Stimulated activated memory B cell treated with anti-CD40 and anti-IgM and Interleukin-4, amounts not matched to agents 10 μg/mL and 1 μg/mL and 100 μg/mL, for 72 hours (primary cell): ENCODE results near the gene CCDC85A.

ENCODE experiments used
- ATAC-seq: fragments of 150-1000 bp; cut with Tn5 transposase; 2 replicates; pipeline ENCODE4 v1.10.0; 2021
- H3K27ac Mint-ChIP-seq: one replicate; pipeline ENCODE4 v1.8.0; 2022; ENCODE audit warnings: mild to moderate bottlenecking, mixed read lengths
- H3K27me3 Mint-ChIP-seq: one replicate; pipeline ENCODE4 v1.8.0; 2022; ENCODE audit warnings: mixed read lengths
- H3K36me3 Mint-ChIP-seq: one replicate; pipeline ENCODE4 v1.8.0; 2022; ENCODE audit warnings: mixed read lengths
- H3K4me1 Mint-ChIP-seq: one replicate; pipeline ENCODE4 v1.8.0; 2022; ENCODE audit warnings: mixed read lengths
- H3K4me3 Mint-ChIP-seq: one replicate; pipeline ENCODE4 v1.8.0; 2022; ENCODE audit warnings: mild to moderate bottlenecking, moderate library complexity, mixed read lengths
- H3K9me3 Mint-ChIP-seq: one replicate; pipeline ENCODE4 v1.8.0; 2022; ENCODE audit warnings: mixed read lengths

Gene CCDC85A

DNA sequence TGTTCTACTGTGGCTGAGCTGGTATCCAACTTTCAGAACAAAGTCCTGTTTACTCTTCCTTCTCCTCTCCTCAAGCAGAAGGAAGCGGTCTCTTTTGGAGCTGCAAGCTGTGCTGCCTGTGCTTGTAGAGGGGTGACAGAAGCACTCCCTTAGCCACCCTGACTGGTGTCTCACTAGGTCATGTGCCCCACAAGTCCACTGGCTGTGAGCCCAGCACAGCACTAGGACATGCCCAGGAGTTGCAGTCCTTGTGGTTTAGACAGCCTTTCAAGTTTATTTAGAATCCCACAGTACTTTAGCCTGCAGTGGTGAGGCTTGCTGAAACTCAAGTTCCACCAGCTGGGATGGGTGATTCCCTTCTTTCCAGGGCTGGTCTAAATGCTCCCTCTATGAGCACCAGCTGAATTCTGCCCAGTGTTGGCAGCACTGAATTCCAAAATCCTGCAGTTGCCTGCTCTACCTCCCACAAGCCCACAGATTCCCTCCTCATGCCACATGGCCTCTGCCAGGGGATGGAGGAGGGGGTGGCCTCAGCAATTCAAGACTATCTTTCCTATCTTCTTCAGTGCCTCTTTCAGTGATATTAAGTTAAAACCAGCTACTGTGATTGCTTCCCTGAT, 61.2 kb downstream of the CCDC85A start:
- H3K27me3 Mint-ChIP-seq = no peaks in the 10 kb centered on the region
- no peaks in the 10 kb centered on the region for H3K4me1 Mint-ChIP-seq
- no peak for ATAC-seq
- no peak overlapping the region for H3K4me3 Mint-ChIP-seq
- H3K27ac Mint-ChIP-seq = no peak overlapping the region
- no peaks in the 10 kb centered on the region for H3K36me3 Mint-ChIP-seq
- peaks cover 13% of the 10 kb centered on the region for H3K9me3 Mint-ChIP-seq

DNA sequence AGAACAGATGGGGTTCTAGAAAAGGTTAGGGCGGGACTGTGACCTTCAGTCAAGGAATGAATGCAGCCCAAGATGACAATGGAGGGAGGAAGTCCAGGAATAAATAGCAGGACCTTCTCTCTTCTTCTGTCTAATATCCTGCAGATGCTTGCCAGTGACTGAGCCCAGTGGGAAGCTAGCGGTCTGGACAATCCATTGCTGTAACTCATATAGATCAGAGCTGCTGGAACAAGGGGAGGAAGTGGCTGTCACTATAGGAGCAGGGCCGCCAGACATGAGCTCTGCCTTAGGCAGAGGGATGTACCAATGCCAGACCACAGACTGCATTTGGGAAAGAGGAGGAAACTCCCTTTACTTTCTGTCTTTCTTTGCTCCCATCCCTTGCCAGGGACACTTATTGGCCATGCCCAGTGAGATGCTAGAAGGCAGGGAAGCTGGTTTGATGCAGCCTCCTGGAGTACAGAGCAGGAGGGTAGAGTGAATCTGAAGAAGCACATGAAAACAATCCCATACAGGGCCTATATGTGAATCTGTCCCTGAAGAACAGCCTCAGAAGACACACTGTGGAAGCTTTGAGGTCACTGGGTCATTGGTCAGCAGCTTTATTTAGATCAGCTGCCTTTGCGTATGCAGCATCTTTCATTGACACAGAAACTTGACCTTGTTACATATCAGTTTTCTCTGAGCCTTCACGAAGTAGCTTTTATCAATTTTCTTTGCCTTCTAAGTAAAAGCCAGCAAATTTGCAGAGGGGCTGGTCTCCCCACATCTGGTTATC, 65.4 kb downstream of the CCDC85A start:
- no peaks in the 10 kb centered on the region for H3K9me3 Mint-ChIP-seq
- no peak overlapping the region for H3K27ac Mint-ChIP-seq
- no peaks in the 10 kb centered on the region for H3K4me1 Mint-ChIP-seq
- ATAC-seq = peak; percentile 25
- H3K27me3 Mint-ChIP-seq = no peaks in the 10 kb centered on the region
- no peak overlapping the region for H3K4me3 Mint-ChIP-seq
- H3K36me3 Mint-ChIP-seq = no peaks in the 10 kb centered on the region

DNA sequence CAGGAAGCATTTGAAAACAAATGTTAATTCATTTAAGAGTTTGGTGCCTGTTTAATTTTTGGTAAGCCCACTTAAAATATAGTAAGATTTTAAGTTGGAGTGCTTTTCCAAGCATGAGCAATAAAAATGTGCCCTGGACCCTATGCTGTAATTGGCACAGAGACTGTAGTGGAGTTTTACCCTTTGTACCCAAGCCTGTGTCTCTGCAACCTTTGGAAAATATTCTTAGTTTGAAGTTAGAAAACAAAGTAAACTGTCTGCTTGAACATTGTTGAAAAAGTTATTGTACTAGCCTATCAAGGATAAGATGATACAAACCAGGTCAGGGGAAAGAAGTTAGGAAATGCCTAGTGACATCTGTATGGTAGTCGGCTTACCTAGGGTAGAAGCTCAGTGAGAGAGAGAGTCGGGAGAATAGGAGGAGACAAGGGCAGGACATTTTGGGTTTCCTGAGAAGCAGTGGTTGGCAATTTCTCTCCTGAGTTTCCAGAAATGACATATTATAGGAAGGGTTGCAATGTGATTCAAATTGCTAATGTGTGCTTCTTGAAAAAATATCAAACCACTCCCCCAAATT, 66.5 kb downstream of the CCDC85A start:
- ATAC-seq = no peak

DNA sequence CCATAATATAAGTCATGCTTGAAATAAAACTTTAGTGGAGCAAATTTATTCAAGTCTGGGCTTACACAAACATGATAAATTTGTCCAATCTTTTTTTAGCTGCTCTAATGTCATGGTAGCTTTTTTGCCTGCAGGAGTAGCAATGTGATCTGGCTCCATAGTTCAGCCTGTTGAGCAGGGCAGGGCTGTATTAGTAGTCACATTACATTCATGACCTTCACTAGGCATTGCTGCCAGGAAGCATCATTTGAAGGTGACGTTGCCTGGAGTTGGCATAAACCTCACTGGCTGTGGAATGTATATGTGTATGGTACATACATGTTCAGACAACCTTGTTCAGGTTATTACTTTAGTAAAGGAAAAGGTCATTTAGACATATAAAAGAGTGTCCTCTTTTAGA, 76.6 kb downstream of the CCDC85A start:
- no peak for ATAC-seq
- Mint-ChIP-seq H3K27me3 (no peaks in the 10 kb centered on the region), H3K36me3 (no peaks in the 10 kb centered on the region), H3K4me3 (no peak overlapping the region), H3K4me1 (no peaks in the 10 kb centered on the region), H3K27ac (no peak overlapping the region), H3K9me3 (no peaks in the 10 kb centered on the region)

More for the DNA sequence above, 66.5 kb downstream of the CCDC85A start:
- no peaks in the 10 kb centered on the region for H3K9me3 Mint-ChIP-seq
- no peak overlapping the region for H3K4me3 Mint-ChIP-seq
- H3K27ac Mint-ChIP-seq = no peak overlapping the region
- no peaks in the 10 kb centered on the region for H3K4me1 Mint-ChIP-seq
- no peaks in the 10 kb centered on the region for H3K36me3 Mint-ChIP-seq
- no peaks in the 10 kb centered on the region for H3K27me3 Mint-ChIP-seq

DNA sequence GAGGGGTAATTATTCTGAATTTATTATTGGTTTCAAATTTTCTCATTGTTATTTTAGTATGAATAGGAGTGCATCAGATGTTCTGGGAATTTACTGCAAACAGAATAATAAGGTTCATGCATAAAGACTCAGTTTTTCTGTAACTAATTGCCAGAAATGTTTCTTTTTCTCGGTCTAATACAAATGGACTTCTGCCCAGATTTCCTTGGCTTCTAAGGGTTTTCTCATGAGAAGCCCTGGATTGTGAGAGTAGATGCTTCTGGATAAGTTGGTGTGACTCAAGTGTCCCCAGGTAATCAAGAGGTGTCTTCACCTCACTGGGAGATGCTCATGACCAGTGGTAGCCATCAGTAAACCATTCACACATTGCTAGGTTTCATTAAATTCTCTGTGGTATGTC, 78.5 kb downstream of the CCDC85A start:
- Mint-ChIP-seq H3K27me3 (no peaks in the 10 kb centered on the region), H3K36me3 (no peaks in the 10 kb centered on the region), H3K4me3 (no peak overlapping the region), H3K4me1 (no peaks in the 10 kb centered on the region), H3K9me3 (no peaks in the 10 kb centered on the region), H3K27ac (no peak overlapping the region)
- ATAC-seq = no peak

DNA sequence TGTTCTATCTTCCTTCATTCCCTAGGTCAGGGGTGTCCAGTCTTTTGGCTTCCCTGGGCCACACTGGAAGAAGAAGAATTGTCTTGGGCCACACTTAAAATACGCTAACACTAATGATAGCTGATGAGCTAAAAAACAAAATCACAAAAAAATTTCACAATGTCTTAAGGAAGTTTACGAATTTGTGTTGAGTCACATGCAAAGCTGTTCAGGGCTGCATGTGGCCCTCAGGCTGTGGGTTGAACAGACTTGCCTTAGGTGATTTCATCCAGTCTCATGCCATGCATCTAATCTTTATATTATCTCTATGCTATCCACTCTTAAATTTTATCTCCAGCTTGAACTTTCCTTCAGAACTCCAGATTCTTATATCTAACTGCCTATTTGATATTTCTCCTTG, 80.1 kb downstream of the CCDC85A start:
- no peaks in the 10 kb centered on the region for H3K9me3 Mint-ChIP-seq
- H3K4me1 Mint-ChIP-seq = no peaks in the 10 kb centered on the region
- no peak for ATAC-seq
- H3K4me3 Mint-ChIP-seq = no peak overlapping the region
- no peak overlapping the region for H3K27ac Mint-ChIP-seq
- H3K36me3 Mint-ChIP-seq = no peaks in the 10 kb centered on the region
- H3K27me3 Mint-ChIP-seq = no peaks in the 10 kb centered on the region

DNA sequence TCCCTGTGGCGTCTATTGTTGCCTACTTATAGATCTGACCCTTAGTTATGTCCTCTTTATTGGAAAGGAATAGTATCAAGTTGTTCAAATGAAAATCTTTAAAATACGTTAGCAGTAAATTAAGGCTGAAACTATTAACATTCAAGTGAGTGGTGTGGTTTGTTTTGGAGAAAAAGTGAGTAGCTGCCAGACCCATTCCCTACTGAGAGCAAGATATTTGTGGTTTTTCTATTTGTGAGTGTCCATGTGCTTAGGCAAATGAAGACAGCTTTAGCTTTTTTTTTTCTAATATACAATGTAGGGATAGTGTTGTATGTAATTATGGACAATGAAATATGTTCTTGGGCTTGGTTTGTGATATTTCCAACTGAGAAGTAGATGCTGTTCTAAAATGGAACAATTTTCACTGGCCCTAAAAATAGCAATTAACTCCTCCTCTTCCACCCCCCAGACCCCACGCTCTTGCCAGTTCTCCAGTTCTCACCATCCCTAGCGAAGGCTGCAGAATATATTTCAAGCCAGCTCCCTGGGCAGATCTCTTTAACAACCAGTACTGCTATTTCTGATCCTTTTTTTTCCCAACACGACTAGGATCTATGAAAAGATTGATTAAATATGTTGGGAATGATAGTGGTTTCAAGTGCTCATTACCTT, 83.1 kb downstream of the CCDC85A start:
- Mint-ChIP-seq H3K36me3 (no peaks in the 10 kb centered on the region), H3K9me3 (no peaks in the 10 kb centered on the region), H3K27me3 (no peaks in the 10 kb centered on the region), H3K4me3 (no peak overlapping the region), H3K27ac (no peak overlapping the region), H3K4me1 (no peaks in the 10 kb centered on the region)
- no peak for ATAC-seq

DNA sequence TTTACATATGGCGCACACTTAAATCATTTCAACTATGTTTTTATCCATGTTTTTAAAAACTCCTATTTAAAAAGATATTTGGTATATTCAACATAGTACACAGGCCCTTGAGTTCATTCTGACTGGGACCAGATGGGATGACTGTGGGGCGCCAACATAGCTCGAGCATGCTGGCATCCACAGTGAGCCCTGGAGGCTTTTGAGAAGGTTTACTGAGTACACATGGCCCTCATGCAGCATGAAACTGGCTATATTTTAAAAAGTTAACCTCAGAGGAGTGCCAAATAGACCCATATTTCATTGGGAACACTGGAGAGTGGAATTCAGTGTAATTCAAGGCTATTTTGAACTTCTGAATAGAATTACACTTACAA, 83.6 kb downstream of the CCDC85A start:
- no peak for ATAC-seq
- H3K4me1 Mint-ChIP-seq = no peaks in the 10 kb centered on the region
- H3K27ac Mint-ChIP-seq = no peak overlapping the region
- H3K9me3 Mint-ChIP-seq = no peaks in the 10 kb centered on the region
- no peak overlapping the region for H3K4me3 Mint-ChIP-seq
- H3K27me3 Mint-ChIP-seq = no peaks in the 10 kb centered on the region
- H3K36me3 Mint-ChIP-seq = no peaks in the 10 kb centered on the region

DNA sequence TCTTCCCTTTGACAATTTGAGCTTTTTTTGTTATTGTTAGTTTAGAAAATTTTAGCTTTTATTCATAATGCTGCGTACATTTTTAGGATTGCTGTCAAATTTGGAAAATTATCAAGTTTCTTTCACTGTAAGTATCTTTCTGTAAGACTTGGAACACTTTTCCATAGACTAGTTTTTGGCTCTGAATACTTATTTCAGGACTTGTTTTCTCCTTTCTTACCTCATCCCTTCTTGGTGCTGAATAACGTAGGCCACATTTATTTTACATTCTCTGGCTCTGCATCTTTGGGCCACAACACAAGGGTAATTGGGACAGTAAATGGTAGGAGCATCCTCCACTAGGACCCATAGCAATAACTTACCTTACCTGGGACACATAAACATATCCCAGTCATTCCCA, 85.1 kb downstream of the CCDC85A start:
- H3K27me3 Mint-ChIP-seq = no peaks in the 10 kb centered on the region
- no peaks in the 10 kb centered on the region for H3K36me3 Mint-ChIP-seq
- no peaks in the 10 kb centered on the region for H3K4me1 Mint-ChIP-seq
- H3K4me3 Mint-ChIP-seq = no peak overlapping the region
- H3K27ac Mint-ChIP-seq = no peak overlapping the region
- ATAC-seq = no peak
- H3K9me3 Mint-ChIP-seq = no peaks in the 10 kb centered on the region

DNA sequence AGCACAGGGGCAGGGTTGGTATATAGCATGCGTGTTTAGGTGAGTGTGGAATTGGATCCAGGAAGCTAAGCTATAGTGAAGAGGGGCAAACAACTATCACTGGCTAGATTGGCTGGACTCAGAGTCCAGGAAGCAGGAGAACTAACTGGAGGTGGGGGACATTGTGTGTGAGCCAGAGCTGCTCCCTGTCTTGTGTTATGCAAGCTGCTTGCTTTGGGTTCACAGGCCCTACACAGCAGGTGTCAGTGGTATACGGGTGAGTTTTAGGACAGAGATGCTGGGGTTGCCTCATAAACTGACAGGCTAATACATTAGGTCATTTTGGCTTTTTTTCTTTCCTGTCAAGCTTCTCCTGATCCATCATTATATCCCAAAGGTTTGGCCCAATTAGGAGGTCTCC, 87.5 kb downstream of the CCDC85A start:
- Mint-ChIP-seq H3K4me1 (no peaks in the 10 kb centered on the region), H3K36me3 (no peaks in the 10 kb centered on the region), H3K27me3 (no peaks in the 10 kb centered on the region), H3K4me3 (no peak overlapping the region), H3K27ac (no peak overlapping the region), H3K9me3 (no peaks in the 10 kb centered on the region)
- peak; percentile 42 for ATAC-seq

DNA sequence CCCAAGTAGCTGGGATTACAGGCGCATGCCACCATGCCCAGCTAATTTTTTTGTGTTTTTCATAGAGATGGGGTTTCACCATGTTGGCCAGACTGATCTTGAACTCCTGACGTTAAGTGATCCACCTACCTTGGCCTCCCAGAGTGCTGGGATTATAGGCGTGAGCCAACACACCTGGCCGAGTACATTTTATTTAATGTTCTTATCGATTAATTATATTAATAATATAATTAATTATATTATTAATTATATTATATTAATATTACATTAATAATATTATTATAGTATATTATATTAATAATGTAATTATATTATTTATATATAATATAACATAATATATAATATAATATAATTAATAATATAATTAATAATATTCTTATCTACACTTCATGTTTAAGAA, 101.4 kb downstream of the CCDC85A start:
- H3K27ac Mint-ChIP-seq = no peak overlapping the region
- H3K4me1 Mint-ChIP-seq = no peaks in the 10 kb centered on the region
- H3K27me3 Mint-ChIP-seq = no peaks in the 10 kb centered on the region
- H3K9me3 Mint-ChIP-seq = peaks cover 4% of the 10 kb centered on the region
- H3K36me3 Mint-ChIP-seq = no peaks in the 10 kb centered on the region
- H3K4me3 Mint-ChIP-seq = no peak overlapping the region
- ATAC-seq = no peak

DNA sequence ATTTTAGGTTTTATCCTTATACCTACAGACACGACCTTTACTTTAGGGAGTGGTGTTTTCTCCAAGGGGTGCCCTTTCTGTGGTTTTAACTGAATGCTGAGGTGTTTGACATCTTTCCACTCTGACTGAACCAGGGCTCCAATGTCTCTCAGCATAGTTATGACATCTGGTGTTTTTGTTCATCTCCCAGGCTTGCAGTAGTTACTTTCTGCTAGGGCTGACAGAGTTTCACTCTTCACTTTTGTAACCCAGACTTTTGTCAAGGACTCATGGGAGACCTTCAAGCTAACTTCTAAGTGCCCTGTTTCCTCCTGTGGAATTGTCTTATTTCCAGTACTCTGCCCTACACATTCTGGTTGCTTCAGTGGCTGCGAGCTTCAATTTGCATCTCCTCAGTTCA, 103.1 kb downstream of the CCDC85A start:
- Mint-ChIP-seq H3K36me3 (no peaks in the 10 kb centered on the region), H3K27me3 (no peaks in the 10 kb centered on the region), H3K4me3 (no peak overlapping the region), H3K4me1 (no peaks in the 10 kb centered on the region), H3K9me3 (peaks cover 4% of the 10 kb centered on the region), H3K27ac (no peak overlapping the region)
- no peak for ATAC-seq

DNA sequence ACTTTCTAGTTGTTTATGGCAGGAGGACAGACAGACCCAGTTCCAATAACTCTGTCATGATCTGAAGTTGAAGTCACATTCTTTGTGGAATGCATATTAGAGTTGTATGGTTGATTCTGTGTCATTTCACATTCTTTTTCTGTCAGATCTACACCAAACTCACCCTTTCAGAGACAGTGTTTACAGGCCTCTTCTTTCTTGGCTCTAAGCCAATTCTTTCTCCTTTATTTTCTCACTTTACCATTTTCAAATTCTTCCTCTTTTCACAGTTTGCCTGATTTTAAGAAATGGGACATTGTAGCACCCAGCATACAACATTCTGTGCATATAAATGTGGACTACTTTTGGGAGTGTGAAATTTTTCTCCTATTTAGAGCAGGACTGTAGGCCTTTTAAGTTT, 103.7 kb downstream of the CCDC85A start:
- H3K36me3 Mint-ChIP-seq = no peaks in the 10 kb centered on the region

DNA sequence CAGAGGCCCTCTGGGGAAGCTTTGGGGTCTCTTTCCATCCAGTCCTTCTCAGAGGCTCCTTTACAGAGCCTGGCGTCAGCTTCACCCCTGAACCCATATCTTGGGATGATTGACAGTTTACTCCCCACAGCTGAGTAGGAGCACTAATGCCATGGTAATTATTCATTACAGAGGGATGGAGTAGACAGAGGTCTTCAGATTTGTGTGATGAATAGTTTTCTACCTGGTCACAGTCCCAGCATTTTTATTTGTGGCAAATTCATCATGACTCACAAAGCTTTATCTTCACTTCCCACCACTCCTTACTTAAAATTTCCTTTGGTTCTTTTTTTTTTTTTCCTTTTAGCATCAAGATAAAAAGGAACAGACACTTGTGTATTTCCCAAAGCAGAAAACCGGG, 104.2 kb downstream of the CCDC85A start:
- Mint-ChIP-seq H3K36me3 (no peaks in the 10 kb centered on the region), H3K9me3 (peaks cover 4% of the 10 kb centered on the region), H3K27ac (no peak overlapping the region), H3K4me1 (no peaks in the 10 kb centered on the region), H3K4me3 (no peak overlapping the region), H3K27me3 (no peaks in the 10 kb centered on the region)
- no peak for ATAC-seq

More for the DNA sequence above, 103.7 kb downstream of the CCDC85A start:
- Mint-ChIP-seq H3K4me1 (no peaks in the 10 kb centered on the region), H3K4me3 (no peak overlapping the region), H3K9me3 (peaks cover 4% of the 10 kb centered on the region), H3K27me3 (no peaks in the 10 kb centered on the region), H3K27ac (no peak overlapping the region)
- no peak for ATAC-seq

DNA sequence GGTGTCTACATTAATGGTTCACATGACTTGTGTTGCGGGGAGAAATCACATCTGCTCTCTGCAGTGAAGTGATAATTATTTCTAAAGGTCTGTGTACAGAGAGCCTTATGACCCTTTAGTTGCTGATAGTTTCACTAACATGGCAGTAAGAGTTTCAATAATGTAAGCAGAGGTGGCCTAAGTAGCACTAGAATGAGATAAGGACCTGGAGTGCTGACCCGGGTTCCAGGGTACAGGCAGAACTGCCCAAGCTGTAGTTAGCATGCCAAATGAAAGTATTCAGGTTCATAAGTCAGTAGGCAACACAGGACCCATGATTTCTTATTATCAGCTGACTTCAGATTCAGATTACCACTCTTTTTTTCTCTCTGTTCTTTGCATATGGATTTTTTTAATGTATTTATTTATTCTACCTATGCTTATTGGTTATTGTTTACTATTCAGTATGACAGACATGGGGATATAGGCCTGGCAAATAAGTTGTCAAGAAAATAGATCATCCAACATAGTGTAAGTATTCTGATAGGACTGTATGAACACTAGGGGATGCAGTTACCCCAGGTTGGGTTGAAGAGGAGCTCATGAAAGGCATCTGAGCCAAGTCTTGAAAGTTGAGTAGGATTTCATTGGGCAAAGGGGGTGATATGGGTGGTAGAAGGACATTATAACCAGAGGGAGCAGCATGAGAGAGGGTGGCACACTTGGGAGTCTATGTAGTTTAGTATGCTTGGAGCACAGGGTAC, 105.2 kb downstream of the CCDC85A start:
- Mint-ChIP-seq H3K4me1 (no peaks in the 10 kb centered on the region), H3K27me3 (no peaks in the 10 kb centered on the region), H3K9me3 (peaks cover 4% of the 10 kb centered on the region), H3K36me3 (no peaks in the 10 kb centered on the region), H3K4me3 (no peak overlapping the region), H3K27ac (no peak overlapping the region)
- ATAC-seq = no peak
